Measurements from ENCODE around the gene PIAS1.
A peak's percentile ranks its signal among the peaks of the same experiment; 100 is the strongest.

PIAS1 gene

GRCh38 chr15:68062946-68063465 lies 8.9 kb downstream of the PIAS1 start:
- no peak for DNase-seq (ENCODE audit: low spot score)

- no peak for DNase-seq (ENCODE audit: low spot score)
These were observed 9.5 kb downstream of the PIAS1 start for GRCh38 chr15:68063606-68064005.

GRCh38 chr15:68073576-68074288 lies 19.6 kb downstream of the PIAS1 start:
- no peak for DNase-seq (ENCODE audit: low spot score)

- no peak for DNase-seq (ENCODE audit: low spot score)
These were observed 21.8 kb downstream of the PIAS1 start for GRCh38 chr15:68075764-68076385.

- DNase-seq (ENCODE audit: low spot score) = no peak
These were observed 24.2 kb downstream of the PIAS1 start for GRCh38 chr15:68078365-68078764.

- no peak for DNase-seq (ENCODE audit: low spot score)
These were observed 26.2 kb downstream of the PIAS1 start for GRCh38 chr15:68080334-68080733.

- DNase-seq (ENCODE audit: low spot score) = no peak
These were observed 26.7 kb downstream of the PIAS1 start for GRCh38 chr15:68080783-68081182.

- no peak for DNase-seq (ENCODE audit: low spot score)
These were observed 27.9 kb downstream of the PIAS1 start for GRCh38 chr15:68081869-68082505.

GRCh38 chr15:68082735-68083134 lies 28.6 kb downstream of the PIAS1 start:
- no peak for DNase-seq (ENCODE audit: low spot score)

- DNase-seq (ENCODE audit: low spot score) = no peak
These were observed 29.3 kb downstream of the PIAS1 start for GRCh38 chr15:68083463-68083862.

GRCh38 chr15:68085052-68085451 lies 30.9 kb downstream of the PIAS1 start:
- no peak for DNase-seq (ENCODE audit: low spot score)

GRCh38 chr15:68091743-68092142 lies 37.6 kb downstream of the PIAS1 start:
- DNase-seq (ENCODE audit: low spot score) = no peak

- no peak for DNase-seq (ENCODE audit: low spot score)
These were observed 42.0 kb downstream of the PIAS1 start for GRCh38 chr15:68096099-68096498.

GRCh38 chr15:68097029-68097428 lies 42.9 kb downstream of the PIAS1 start:
- DNase-seq (ENCODE audit: low spot score) = no peak

GRCh38 chr15:68098465-68098864 lies 44.4 kb downstream of the PIAS1 start:
- DNase-seq (ENCODE audit: low spot score) = no peak

GRCh38 chr15:68100194-68100593 lies 46.1 kb downstream of the PIAS1 start:
- DNase-seq (ENCODE audit: low spot score) = no peak

- no peak for DNase-seq (ENCODE audit: low spot score)
These were observed 49.5 kb downstream of the PIAS1 start for GRCh38 chr15:68103603-68104002.

- peak; percentile 35 for DNase-seq (ENCODE audit: low spot score)
These were observed 52.5 kb downstream of the PIAS1 start for GRCh38 chr15:68106656-68107055.

- no peak for DNase-seq (ENCODE audit: low spot score)
These were observed 53.0 kb downstream of the PIAS1 start for GRCh38 chr15:68107142-68107541.

GRCh38 chr15:68112706-68113105 lies 58.6 kb downstream of the PIAS1 start:
- DNase-seq (ENCODE audit: low spot score) = no peak

GRCh38 chr15:68113273-68113672 lies 59.2 kb downstream of the PIAS1 start:
- DNase-seq (ENCODE audit: low spot score) = peak; percentile 18

GRCh38 chr15:68113751-68114150 lies 59.6 kb downstream of the PIAS1 start:
- no peak for DNase-seq (ENCODE audit: low spot score)

- peak; percentile 13 for DNase-seq (ENCODE audit: low spot score)
These were observed 60.2 kb downstream of the PIAS1 start for GRCh38 chr15:68114356-68114755.

Measured in AG20443 (cell line).